GM12878 (cell line): Measurements from ENCODE around the gene DENND4C. TPM values are rescaled to one million over a fixed set of nuclear protein-coding genes. Genes with fewer than 3 reads are reported as not detected.

Source experiments
- JUND ChIP-seq: IDR thresholded peaks from 2 replicates; pipeline ENCODE4 v1.6.1; 2012; ENCODE audit warnings: low read depth, mild to moderate bottlenecking, low read length, improper control_type of control experiment, moderate library complexity
- WRNIP1 ChIP-seq: IDR thresholded peaks from 2 replicates; pipeline ENCODE4 v1.6.1; 2011; ENCODE audit warnings: low read depth, low read length, improper control_type of control experiment, borderline replicate concordance
- ZNF384 ChIP-seq: IDR thresholded peaks from 2 replicates; pipeline ENCODE4 v1.6.1; 2012; ENCODE audit warnings: low read depth, mild to moderate bottlenecking, low read length, improper control_type of control experiment, borderline replicate concordance
- polyA plus RNA-seq, 11 experiments: library from polyadenylated mRNA; depleted of rRNA in 4 of 11; unstranded in 6 of 11; stranded (reverse) in 5 of 11; fragments of >200 nt; fragmentation: Nextera tagmentation in 4 of 11; fragmentation: Illumina TruSeq in 1 of 11; extraction: Ambion mirVana in 4 of 11; extraction: Trizol in 1 of 11; gene quantifications; 1 replicate in 1 of 11; 2 replicates in 10 of 11; pipeline versions ENCODE4 v1.2.1 to v1.2.3, GENCODE V29; 2011 to 2016; ENCODE audit warnings: inconsistent platforms in 2 of 11, missing spikeins in 2 of 11, low read depth in 1 of 11
- total RNA-seq, 4 experiments: library from RNA; depleted of rRNA in 3 of 4; stranded (reverse); fragments of >200 nt in 3 of 4; fragmentation: Illumina TruSeq in 1 of 4; extraction: Trizol in 1 of 4; gene quantifications; 2 replicates each; pipeline versions ENCODE4 v1.2.1 to v1.2.3, GENCODE V29; 2013 to 2021
- TF ChIP-seq, protein P1 (sequence below): fragments of 450-650 bp; IDR thresholded peaks from 2 replicates; pipeline ENCODE4 v1.6.1; 2014; ENCODE audit warnings: mild to moderate bottlenecking

The DENND4C gene
- total and polyA plus RNA-seq, 10 of the 15 experiments (the other 5 are each of a cell fraction or from before 2014, with no cell fraction given), result 8.2 to 49.3 (median 24.7) TPM

DNA sequence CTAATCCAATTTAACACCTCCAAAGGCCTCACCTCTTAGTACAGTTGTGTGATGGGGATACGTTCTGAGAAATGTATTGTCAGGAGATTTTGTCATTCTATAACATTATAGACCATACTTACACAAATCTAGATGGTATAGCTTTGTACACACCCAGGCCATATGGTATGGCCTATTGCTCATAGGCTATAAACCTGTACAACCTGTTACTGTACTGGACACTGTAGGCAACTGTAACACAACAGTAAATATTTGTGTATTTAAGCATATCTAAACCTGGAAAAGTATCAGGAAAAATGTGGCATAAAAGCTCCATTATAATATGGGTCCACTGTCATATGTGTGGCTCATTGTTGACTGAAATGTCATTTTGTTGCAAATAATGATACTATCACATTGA, 190.4 kb downstream of the DENND4C start (continued):
- no peak for TF ChIP-seq JUND
- no peak for TF ChIP-seq WRNIP1
- TF ChIP-seq, protein P1, sequence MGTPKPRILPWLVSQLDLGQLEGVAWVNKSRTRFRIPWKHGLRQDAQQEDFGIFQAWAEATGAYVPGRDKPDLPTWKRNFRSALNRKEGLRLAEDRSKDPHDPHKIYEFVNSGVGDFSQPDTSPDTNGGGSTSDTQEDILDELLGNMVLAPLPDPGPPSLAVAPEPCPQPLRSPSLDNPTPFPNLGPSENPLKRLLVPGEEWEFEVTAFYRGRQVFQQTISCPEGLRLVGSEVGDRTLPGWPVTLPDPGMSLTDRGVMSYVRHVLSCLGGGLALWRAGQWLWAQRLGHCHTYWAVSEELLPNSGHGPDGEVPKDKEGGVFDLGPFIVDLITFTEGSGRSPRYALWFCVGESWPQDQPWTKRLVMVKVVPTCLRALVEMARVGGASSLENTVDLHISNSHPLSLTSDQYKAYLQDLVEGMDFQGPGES, result no peak
- TF ChIP-seq ZNF384, result no peak

Other genes with a start within 250 kb of the DENND4C start
- 0.11 TPM in 1 of 2 replicates, not detected in the other for gene SAXO1, start 197.5 kb upstream of the DENND4C start, total RNA-seq (2014; rRNA removed)
- not detected in 2 replicates for gene SAXO1, start 197.5 kb upstream of the DENND4C start, total RNA-seq (2014; rRNA removed; fragmentation: Illumina TruSeq; extraction: Trizol)
- gene SAXO1, start 197.5 kb upstream of the DENND4C start, total RNA-seq (2021), result not detected in 2 replicates
- under 0.01 TPM in 1 of 2 replicates, not detected in the other for gene SAXO1, start 197.5 kb upstream of the DENND4C start, polyA plus RNA-seq (2011; rRNA removed)
- 0.01 TPM in 1 of 2 replicates, not detected in the other for gene SAXO1, start 197.5 kb upstream of the DENND4C start, polyA plus RNA-seq (2014; fragmentation: Illumina TruSeq; extraction: Trizol)
- gene SAXO1, start 197.5 kb upstream of the DENND4C start, polyA plus RNA-seq (2014; fragmentation: Nextera tagmentation; extraction: Ambion mirVana), result not detected
- not detected in 2 replicates for gene SAXO1, start 197.5 kb upstream of the DENND4C start, polyA plus RNA-seq (2014; rRNA removed)
- not detected for gene SAXO1, start 197.5 kb upstream of the DENND4C start, polyA plus RNA-seq (2016; fragmentation: Nextera tagmentation; extraction: Ambion mirVana)
- gene RRAGA, start 181.3 kb upstream of the DENND4C start, total RNA-seq (2014; rRNA removed), result 23.5 and 26.0 TPM in 2 replicates
- 22.8 and 23.2 TPM in 2 replicates for gene RRAGA, start 181.3 kb upstream of the DENND4C start, total RNA-seq (2014; rRNA removed; fragmentation: Illumina TruSeq; extraction: Trizol)
- 41.4 and 44.5 TPM in 2 replicates for gene RRAGA, start 181.3 kb upstream of the DENND4C start, total RNA-seq (2021)
- 54.4 and 64.4 TPM in 2 replicates for gene RRAGA, start 181.3 kb upstream of the DENND4C start, polyA plus RNA-seq (2011; rRNA removed)
- 36.5 and 38.4 TPM in 2 replicates for gene RRAGA, start 181.3 kb upstream of the DENND4C start, polyA plus RNA-seq (2014; fragmentation: Illumina TruSeq; extraction: Trizol)
- 10 to 100 TPM; 10.1 to 19.3 TPM for gene RRAGA, start 181.3 kb upstream of the DENND4C start, polyA plus RNA-seq (2014; fragmentation: Nextera tagmentation; extraction: Ambion mirVana)
- 39.3 and 39.8 TPM in 2 replicates for gene RRAGA, start 181.3 kb upstream of the DENND4C start, polyA plus RNA-seq (2014; rRNA removed)
- gene RRAGA, start 181.3 kb upstream of the DENND4C start, polyA plus RNA-seq (2016; fragmentation: Nextera tagmentation; extraction: Ambion mirVana), result 10 to 100 TPM; 74.2 to 74.6 TPM
- gene HAUS6, start 127.8 kb upstream of the DENND4C start, total RNA-seq (2014; rRNA removed), result 17.1 and 22.3 TPM in 2 replicates
- 26.4 and 26.8 TPM in 2 replicates for gene HAUS6, start 127.8 kb upstream of the DENND4C start, total RNA-seq (2014; rRNA removed; fragmentation: Illumina TruSeq; extraction: Trizol)
- gene HAUS6, start 127.8 kb upstream of the DENND4C start, total RNA-seq (2021), result 17.4 and 18.0 TPM in 2 replicates
- 17.5 and 29.3 TPM in 2 replicates for gene HAUS6, start 127.8 kb upstream of the DENND4C start, polyA plus RNA-seq (2011; rRNA removed)
- gene HAUS6, start 127.8 kb upstream of the DENND4C start, polyA plus RNA-seq (2014; fragmentation: Illumina TruSeq; extraction: Trizol), result 19.5 and 26.5 TPM in 2 replicates
- gene HAUS6, start 127.8 kb upstream of the DENND4C start, polyA plus RNA-seq (2014; fragmentation: Nextera tagmentation; extraction: Ambion mirVana), result 1 to 10 TPM; 7.1 to 8.4 TPM
- 10.2 and 11.9 TPM in 2 replicates for gene HAUS6, start 127.8 kb upstream of the DENND4C start, polyA plus RNA-seq (2014; rRNA removed)
- gene HAUS6, start 127.8 kb upstream of the DENND4C start, polyA plus RNA-seq (2016; fragmentation: Nextera tagmentation; extraction: Ambion mirVana), result 10 to 100 TPM; 13.0 to 14.9 TPM
- gene PLIN2, start 103.2 kb upstream of the DENND4C start, total RNA-seq (2014; rRNA removed), result 37.8 and 39.1 TPM in 2 replicates
- gene PLIN2, start 103.2 kb upstream of the DENND4C start, total RNA-seq (2014; rRNA removed; fragmentation: Illumina TruSeq; extraction: Trizol), result 39.3 and 40.0 TPM in 2 replicates
- 33.4 and 34.8 TPM in 2 replicates for gene PLIN2, start 103.2 kb upstream of the DENND4C start, total RNA-seq (2021)
- 103 and 112 TPM in 2 replicates for gene PLIN2, start 103.2 kb upstream of the DENND4C start, polyA plus RNA-seq (2011; rRNA removed)
- gene PLIN2, start 103.2 kb upstream of the DENND4C start, polyA plus RNA-seq (2014; fragmentation: Illumina TruSeq; extraction: Trizol), result 43.4 and 52.9 TPM in 2 replicates
- 10 to 100 TPM; 48.4 to 52.7 TPM for gene PLIN2, start 103.2 kb upstream of the DENND4C start, polyA plus RNA-seq (2014; fragmentation: Nextera tagmentation; extraction: Ambion mirVana)
- gene PLIN2, start 103.2 kb upstream of the DENND4C start, polyA plus RNA-seq (2014; rRNA removed), result 31.2 and 34.8 TPM in 2 replicates
- gene PLIN2, start 103.2 kb upstream of the DENND4C start, polyA plus RNA-seq (2016; fragmentation: Nextera tagmentation; extraction: Ambion mirVana), result 10 to 100 TPM; 45.5 to 46.8 TPM
- 3,197 and 3,577 TPM in 2 replicates for gene RPS6, start 149.5 kb downstream of the DENND4C start, total RNA-seq (2014; rRNA removed)
- gene RPS6, start 149.5 kb downstream of the DENND4C start, total RNA-seq (2014; rRNA removed; fragmentation: Illumina TruSeq; extraction: Trizol), result 3,329 and 3,354 TPM in 2 replicates
- gene RPS6, start 149.5 kb downstream of the DENND4C start, total RNA-seq (2021), result 3,715 and 3,807 TPM in 2 replicates
- gene RPS6, start 149.5 kb downstream of the DENND4C start, polyA plus RNA-seq (2011; rRNA removed), result 3,325 and 4,870 TPM in 2 replicates
- gene RPS6, start 149.5 kb downstream of the DENND4C start, polyA plus RNA-seq (2014; fragmentation: Illumina TruSeq; extraction: Trizol), result 4,298 and 5,036 TPM in 2 replicates
- 1,000 to 10,000 TPM; 6,611 to 6,951 TPM for gene RPS6, start 149.5 kb downstream of the DENND4C start, polyA plus RNA-seq (2014; fragmentation: Nextera tagmentation; extraction: Ambion mirVana)
- 3,277 and 3,737 TPM in 2 replicates for gene RPS6, start 149.5 kb downstream of the DENND4C start, polyA plus RNA-seq (2014; rRNA removed)
- 1,000 to 10,000 TPM; 2,159 to 2,239 TPM for gene RPS6, start 149.5 kb downstream of the DENND4C start, polyA plus RNA-seq (2016; fragmentation: Nextera tagmentation; extraction: Ambion mirVana)
- gene ACER2, start 178.3 kb downstream of the DENND4C start, total RNA-seq (2014; rRNA removed), result 2.7 and 3.4 TPM in 2 replicates
- gene ACER2, start 178.3 kb downstream of the DENND4C start, total RNA-seq (2014; rRNA removed; fragmentation: Illumina TruSeq; extraction: Trizol), result 2.4 and 2.9 TPM in 2 replicates
- gene ACER2, start 178.3 kb downstream of the DENND4C start, total RNA-seq (2021), result 2.3 and 3.1 TPM in 2 replicates
- gene ACER2, start 178.3 kb downstream of the DENND4C start, polyA plus RNA-seq (2011; rRNA removed), result 3.1 and 3.3 TPM in 2 replicates
- 2.5 and 3.8 TPM in 2 replicates for gene ACER2, start 178.3 kb downstream of the DENND4C start, polyA plus RNA-seq (2014; fragmentation: Illumina TruSeq; extraction: Trizol)
- gene ACER2, start 178.3 kb downstream of the DENND4C start, polyA plus RNA-seq (2014; fragmentation: Nextera tagmentation; extraction: Ambion mirVana), result under 1 TPM; 0.07 to 0.08 TPM
- gene ACER2, start 178.3 kb downstream of the DENND4C start, polyA plus RNA-seq (2014; rRNA removed), result 1.3 and 2.0 TPM in 2 replicates
- 1 to 10 TPM; 1.3 to 1.6 TPM for gene ACER2, start 178.3 kb downstream of the DENND4C start, polyA plus RNA-seq (2016; fragmentation: Nextera tagmentation; extraction: Ambion mirVana)